ENCODE data around the gene SLMAP. TPM values are rescaled to one million over a fixed set of nuclear protein-coding genes. Genes with fewer than 3 reads are reported as not detected.

SLMAP gene
- total and polyA plus RNA-seq, 2 of the 13 experiments (the other 11 are each of a cell fraction or from before 2014, with no cell fraction given), result 24.0 to 48.3 TPM

DNA sequence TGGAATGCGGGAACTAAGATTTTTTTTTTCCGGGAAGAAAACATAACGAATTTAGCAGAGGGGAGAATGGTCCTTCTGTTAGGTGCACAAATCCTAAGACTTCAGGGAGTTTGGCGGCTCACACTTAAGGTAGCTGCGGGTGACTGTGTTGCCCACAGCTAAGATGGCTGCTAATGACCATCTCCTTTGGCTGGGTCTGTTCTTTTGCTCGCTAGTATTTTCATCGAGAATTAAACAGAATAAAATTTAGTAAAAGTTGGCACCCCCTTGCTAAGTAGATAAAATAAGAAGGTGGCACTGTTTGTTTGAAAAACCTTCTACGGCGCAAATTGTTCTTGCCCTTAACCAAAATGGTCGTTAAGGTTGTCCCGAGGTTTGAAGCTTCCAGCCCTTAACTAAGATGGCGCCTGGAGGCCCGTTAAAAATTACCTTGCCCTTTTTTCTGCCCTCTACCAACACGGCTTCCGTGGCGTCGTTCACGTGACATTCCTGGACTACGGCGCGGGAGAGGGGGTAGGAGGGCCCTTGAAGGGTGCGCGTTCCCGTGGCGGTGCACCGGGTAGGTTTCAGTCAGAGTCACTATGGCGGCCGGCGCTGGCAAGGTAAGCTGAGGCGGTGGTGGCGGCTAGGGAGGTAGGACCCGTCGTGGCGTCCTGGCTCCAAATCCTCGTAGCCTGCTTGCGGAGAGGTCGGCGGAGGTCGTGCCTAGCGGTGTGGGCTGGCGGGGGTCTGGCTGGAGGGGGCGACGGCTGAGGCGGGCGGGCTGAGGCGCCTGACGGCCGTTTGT lies at the start of gene SLMAP (continued):
- TF ChIP-seq ZNF576 (CRISPR knock-in tag; IDR thresholded peaks at IDR 0.05) (no peak), MAFG (CRISPR knock-in tag; IDR thresholded peaks at IDR 0.05) (no peak), ZNF740 (CRISPR knock-in tag; IDR thresholded peaks at IDR 0.05) (no peak), MATR3 (CRISPR knock-in tag; IDR thresholded peaks at IDR 0.05) (no peak), ZNF878 (CRISPR knock-in tag; IDR thresholded peaks at IDR 0.05) (0 out of 2 replicates have a peak, but pooled peaks have one; percentile 55), FIP1L1 (IDR thresholded peaks at IDR 0.05; ENCODE audit: borderline replicate concordance, insufficient read depth, low read depth, low read length) (no peak), KMT2A (CRISPR knock-in tag; IDR thresholded peaks at IDR 0.05) (peak; percentile 93), CREB1 (IDR thresholded peaks at IDR 0.05) (peak; percentile 55), CREB1 (CRISPR knock-in tag; IDR thresholded peaks at IDR 0.05) (peak; percentile 79), SIX4 (CRISPR knock-in tag; IDR thresholded peaks at IDR 0.05) (peak; percentile 64; the same call in 1 of the 2 replicates), ZNF775 (CRISPR knock-in tag; IDR thresholded peaks at IDR 0.05; ENCODE audit: borderline replicate concordance) (no peak; the same call in 1 of the 2 replicates), BRF2 (CRISPR knock-in tag; IDR thresholded peaks at IDR 0.05) (no peak), JUND (CRISPR knock-in tag; IDR thresholded peaks at IDR 0.05) (no peak), ZNF691 (CRISPR knock-in tag; IDR thresholded peaks at IDR 0.05; ENCODE audit: borderline replicate concordance, low read depth) (no peak), MTF1 (CRISPR knock-in tag; IDR thresholded peaks at IDR 0.05) (no peak), DNMT1 (CRISPR knock-in tag; IDR thresholded peaks at IDR 0.05) (no peak), KLF9 (CRISPR knock-in tag; IDR thresholded peaks at IDR 0.05; ENCODE audit: low read depth) (no peak), LBX2 (CRISPR knock-in tag; IDR thresholded peaks at IDR 0.05; ENCODE audit: borderline replicate concordance) (no peak)
- TF ChIP-seq, protein P1, sequence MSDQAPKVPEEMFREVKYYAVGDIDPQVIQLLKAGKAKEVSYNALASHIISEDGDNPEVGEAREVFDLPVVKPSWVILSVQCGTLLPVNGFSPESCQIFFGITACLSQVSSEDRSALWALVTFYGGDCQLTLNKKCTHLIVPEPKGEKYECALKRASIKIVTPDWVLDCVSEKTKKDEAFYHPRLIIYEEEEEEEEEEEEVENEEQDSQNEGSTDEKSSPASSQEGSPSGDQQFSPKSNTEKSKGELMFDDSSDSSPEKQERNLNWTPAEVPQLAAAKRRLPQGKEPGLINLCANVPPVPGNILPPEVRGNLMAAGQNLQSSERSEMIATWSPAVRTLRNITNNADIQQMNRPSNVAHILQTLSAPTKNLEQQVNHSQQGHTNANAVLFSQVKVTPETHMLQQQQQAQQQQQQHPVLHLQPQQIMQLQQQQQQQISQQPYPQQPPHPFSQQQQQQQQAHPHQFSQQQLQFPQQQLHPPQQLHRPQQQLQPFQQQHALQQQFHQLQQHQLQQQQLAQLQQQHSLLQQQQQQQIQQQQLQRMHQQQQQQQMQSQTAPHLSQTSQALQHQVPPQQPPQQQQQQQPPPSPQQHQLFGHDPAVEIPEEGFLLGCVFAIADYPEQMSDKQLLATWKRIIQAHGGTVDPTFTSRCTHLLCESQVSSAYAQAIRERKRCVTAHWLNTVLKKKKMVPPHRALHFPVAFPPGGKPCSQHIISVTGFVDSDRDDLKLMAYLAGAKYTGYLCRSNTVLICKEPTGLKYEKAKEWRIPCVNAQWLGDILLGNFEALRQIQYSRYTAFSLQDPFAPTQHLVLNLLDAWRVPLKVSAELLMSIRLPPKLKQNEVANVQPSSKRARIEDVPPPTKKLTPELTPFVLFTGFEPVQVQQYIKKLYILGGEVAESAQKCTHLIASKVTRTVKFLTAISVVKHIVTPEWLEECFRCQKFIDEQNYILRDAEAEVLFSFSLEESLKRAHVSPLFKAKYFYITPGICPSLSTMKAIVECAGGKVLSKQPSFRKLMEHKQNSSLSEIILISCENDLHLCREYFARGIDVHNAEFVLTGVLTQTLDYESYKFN (CRISPR knock-in tag; conservative IDR thresholded peaks at IDR 0.05), result peak; percentile 35; the same call in 1 of the 2 replicates
